Stimulated activated CD4-positive, alpha-beta T cell treated with anti-CD3 and anti-CD28 coated beads, Interleukin-1b, Interleukin-23, amount 100 ng/mL, for 48 hours (primary cell): Measurements from ENCODE around the gene HPGD.
A peak's percentile ranks its signal among the peaks of the same experiment; 100 is the strongest.

Source experiments
- DNase-seq: peaks from one replicate; pipeline ENCODE4 v3.0.0-alpha.2; 2020

The HPGD gene

GRCh38 chr4:174522183-174523024, at the start of gene HPGD:
Gene HPGD, minus strand, starts transcription at chr4:174522488. Its CDS starts 37 bp downstream, at chr4:174522451.
- DNase-seq: peak; percentile 54

- DNase-seq: no peak
Observed at GRCh38 chr4:174564529-174564928, 42.2 kb upstream of the HPGD start.

- no peak for DNase-seq
Observed at GRCh38 chr4:174563399-174563798, 41.1 kb upstream of the HPGD start.

DNA sequence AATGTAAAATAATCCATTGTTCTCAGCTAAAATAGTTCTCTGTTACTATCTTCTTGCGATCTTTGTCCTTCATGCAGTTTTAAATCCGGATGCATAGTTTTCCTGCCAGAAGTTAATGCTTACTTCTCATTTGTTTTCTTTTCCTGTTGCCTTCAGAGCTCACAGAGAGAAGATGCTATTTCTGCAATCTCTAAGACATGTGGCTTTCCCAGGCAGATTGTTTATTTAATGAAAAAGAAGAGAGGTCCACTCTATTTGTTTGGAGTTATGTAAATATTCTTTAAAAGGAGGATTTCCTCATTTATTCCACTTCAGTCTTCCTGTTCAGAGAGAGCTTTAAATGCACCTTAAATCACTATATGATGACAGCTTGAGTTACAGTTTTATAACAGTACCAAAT, 39.3 kb upstream of the HPGD start:
- DNase-seq: no peak

GRCh38 chr4:174559894-174560293, 37.6 kb upstream of the HPGD start:
- DNase-seq: no peak

GRCh38 chr4:174555789-174556630, 33.7 kb upstream of the HPGD start:
- DNase-seq: no peak

- no peak for DNase-seq
Observed at GRCh38 chr4:174554231-174554728, 32.0 kb upstream of the HPGD start.

GRCh38 chr4:174553828-174554227, 31.5 kb upstream of the HPGD start:
- DNase-seq: no peak

GRCh38 chr4:174553031-174553430, 30.7 kb upstream of the HPGD start:
- DNase-seq: no peak

GRCh38 chr4:174550541-174550940, 28.3 kb upstream of the HPGD start:
- no peak for DNase-seq

GRCh38 chr4:174549721-174550120, 27.4 kb upstream of the HPGD start:
- no peak for DNase-seq

DNA sequence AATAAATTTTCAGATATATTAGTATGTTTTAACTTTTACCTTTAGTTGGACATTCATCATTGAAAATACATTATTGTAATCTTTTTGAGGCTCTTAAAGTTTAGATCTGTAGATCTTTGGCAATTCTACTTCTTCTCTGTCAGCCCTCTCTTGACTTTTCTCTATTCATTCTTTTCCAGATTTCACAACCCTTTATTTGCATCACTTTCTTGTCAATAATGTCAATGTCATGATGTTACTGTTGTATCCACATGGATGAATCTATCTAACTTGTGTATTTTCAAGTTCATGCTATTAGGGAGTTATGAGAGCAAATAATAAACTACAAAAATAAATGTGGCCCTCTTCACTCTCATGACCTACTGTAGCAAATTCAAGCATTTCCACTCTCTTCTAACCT, 23.0 kb upstream of the HPGD start:
- no peak for DNase-seq

DNA sequence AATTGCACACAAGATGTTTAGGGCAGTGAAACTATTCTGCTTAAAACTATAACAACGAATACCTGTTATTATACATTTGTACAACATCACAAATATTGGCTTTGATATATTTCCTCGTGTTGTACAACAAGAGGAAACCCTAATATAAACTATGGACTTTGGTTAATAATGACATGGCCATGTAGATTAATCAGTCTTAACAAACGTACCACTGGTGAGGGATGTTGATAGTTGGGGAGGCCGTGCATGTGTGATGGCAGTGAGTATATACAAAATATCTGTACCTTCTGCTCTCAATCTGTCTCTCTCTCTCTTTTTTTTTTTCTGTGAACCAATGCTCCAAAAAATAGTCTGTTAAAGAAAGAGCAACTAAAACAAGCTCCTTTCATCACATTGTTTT, 22.2 kb upstream of the HPGD start:
- DNase-seq: no peak

- DNase-seq: no peak
Observed at GRCh38 chr4:174540175-174540574, 17.9 kb upstream of the HPGD start.

- DNase-seq: no peak
Observed at GRCh38 chr4:174539571-174539970, 17.3 kb upstream of the HPGD start.

GRCh38 chr4:174538876-174539250, 16.6 kb upstream of the HPGD start:
- no peak for DNase-seq

GRCh38 chr4:174538123-174538875, 16.0 kb upstream of the HPGD start:
- DNase-seq: no peak

GRCh38 chr4:174537634-174538033, 15.3 kb upstream of the HPGD start:
- no peak for DNase-seq

DNA sequence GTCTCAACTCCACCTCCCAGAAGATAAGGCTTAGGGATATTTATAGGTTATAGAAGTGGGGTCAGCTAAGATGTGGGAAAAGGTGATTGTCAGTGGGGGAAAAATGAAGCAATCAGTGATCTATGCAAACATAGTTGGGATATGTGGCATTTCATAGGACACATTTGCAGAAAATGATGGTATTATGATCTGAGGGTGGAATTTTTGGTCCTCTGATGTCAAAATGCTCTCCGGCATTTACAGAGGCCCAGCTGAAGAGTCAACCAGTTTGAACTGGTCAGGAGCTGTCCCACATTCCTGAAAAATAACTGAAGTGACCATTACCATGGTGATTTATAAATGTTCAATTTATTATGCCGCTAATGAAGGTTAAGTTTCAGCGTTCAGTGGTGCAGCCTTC, 12.2 kb upstream of the HPGD start:
- DNase-seq: no peak

- DNase-seq: no peak
Observed at GRCh38 chr4:174532445-174532844, 10.2 kb upstream of the HPGD start.

- no peak for DNase-seq
Observed at GRCh38 chr4:174531486-174531885, 9.2 kb upstream of the HPGD start.

- no peak for DNase-seq
Observed at GRCh38 chr4:174528226-174528625, 5.9 kb upstream of the HPGD start.

GRCh38 chr4:174526731-174527130, 4.4 kb upstream of the HPGD start:
- DNase-seq: no peak
